ENCODE results near the gene HOXC10. TPM values are rescaled to one million over a fixed set of nuclear protein-coding genes. Genes with fewer than 3 reads are reported as not detected.

Gene HOXC10
- total and polyA plus RNA-seq, 2 experiments from 2014 or later: not detected

GRCh38 chr12:53994009-53994263, 9.0 kb downstream of the HOXC10 start (continued):
- TF ChIP-seq, protein P1, sequence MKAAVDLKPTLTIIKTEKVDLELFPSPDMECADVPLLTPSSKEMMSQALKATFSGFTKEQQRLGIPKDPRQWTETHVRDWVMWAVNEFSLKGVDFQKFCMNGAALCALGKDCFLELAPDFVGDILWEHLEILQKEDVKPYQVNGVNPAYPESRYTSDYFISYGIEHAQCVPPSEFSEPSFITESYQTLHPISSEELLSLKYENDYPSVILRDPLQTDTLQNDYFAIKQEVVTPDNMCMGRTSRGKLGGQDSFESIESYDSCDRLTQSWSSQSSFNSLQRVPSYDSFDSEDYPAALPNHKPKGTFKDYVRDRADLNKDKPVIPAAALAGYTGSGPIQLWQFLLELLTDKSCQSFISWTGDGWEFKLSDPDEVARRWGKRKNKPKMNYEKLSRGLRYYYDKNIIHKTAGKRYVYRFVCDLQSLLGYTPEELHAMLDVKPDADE (IDR thresholded peaks at IDR 0.05): no peak
- TF ChIP-seq NANOG (IDR thresholded peaks at IDR 0.05; ENCODE audit: borderline replicate concordance) (no peak), EZH2phosphoT487 (IDR thresholded peaks at IDR 0.05; ENCODE audit: unreplicated experiment) (no peak), EZH2 (IDR thresholded peaks at IDR 0.05; ENCODE audit: low read depth, unreplicated experiment) (no peak), CREB1 (CRISPR knock-in tag; IDR thresholded peaks at IDR 0.05; ENCODE audit: low read depth) (no peak)
- TF ChIP-seq, protein P2, sequence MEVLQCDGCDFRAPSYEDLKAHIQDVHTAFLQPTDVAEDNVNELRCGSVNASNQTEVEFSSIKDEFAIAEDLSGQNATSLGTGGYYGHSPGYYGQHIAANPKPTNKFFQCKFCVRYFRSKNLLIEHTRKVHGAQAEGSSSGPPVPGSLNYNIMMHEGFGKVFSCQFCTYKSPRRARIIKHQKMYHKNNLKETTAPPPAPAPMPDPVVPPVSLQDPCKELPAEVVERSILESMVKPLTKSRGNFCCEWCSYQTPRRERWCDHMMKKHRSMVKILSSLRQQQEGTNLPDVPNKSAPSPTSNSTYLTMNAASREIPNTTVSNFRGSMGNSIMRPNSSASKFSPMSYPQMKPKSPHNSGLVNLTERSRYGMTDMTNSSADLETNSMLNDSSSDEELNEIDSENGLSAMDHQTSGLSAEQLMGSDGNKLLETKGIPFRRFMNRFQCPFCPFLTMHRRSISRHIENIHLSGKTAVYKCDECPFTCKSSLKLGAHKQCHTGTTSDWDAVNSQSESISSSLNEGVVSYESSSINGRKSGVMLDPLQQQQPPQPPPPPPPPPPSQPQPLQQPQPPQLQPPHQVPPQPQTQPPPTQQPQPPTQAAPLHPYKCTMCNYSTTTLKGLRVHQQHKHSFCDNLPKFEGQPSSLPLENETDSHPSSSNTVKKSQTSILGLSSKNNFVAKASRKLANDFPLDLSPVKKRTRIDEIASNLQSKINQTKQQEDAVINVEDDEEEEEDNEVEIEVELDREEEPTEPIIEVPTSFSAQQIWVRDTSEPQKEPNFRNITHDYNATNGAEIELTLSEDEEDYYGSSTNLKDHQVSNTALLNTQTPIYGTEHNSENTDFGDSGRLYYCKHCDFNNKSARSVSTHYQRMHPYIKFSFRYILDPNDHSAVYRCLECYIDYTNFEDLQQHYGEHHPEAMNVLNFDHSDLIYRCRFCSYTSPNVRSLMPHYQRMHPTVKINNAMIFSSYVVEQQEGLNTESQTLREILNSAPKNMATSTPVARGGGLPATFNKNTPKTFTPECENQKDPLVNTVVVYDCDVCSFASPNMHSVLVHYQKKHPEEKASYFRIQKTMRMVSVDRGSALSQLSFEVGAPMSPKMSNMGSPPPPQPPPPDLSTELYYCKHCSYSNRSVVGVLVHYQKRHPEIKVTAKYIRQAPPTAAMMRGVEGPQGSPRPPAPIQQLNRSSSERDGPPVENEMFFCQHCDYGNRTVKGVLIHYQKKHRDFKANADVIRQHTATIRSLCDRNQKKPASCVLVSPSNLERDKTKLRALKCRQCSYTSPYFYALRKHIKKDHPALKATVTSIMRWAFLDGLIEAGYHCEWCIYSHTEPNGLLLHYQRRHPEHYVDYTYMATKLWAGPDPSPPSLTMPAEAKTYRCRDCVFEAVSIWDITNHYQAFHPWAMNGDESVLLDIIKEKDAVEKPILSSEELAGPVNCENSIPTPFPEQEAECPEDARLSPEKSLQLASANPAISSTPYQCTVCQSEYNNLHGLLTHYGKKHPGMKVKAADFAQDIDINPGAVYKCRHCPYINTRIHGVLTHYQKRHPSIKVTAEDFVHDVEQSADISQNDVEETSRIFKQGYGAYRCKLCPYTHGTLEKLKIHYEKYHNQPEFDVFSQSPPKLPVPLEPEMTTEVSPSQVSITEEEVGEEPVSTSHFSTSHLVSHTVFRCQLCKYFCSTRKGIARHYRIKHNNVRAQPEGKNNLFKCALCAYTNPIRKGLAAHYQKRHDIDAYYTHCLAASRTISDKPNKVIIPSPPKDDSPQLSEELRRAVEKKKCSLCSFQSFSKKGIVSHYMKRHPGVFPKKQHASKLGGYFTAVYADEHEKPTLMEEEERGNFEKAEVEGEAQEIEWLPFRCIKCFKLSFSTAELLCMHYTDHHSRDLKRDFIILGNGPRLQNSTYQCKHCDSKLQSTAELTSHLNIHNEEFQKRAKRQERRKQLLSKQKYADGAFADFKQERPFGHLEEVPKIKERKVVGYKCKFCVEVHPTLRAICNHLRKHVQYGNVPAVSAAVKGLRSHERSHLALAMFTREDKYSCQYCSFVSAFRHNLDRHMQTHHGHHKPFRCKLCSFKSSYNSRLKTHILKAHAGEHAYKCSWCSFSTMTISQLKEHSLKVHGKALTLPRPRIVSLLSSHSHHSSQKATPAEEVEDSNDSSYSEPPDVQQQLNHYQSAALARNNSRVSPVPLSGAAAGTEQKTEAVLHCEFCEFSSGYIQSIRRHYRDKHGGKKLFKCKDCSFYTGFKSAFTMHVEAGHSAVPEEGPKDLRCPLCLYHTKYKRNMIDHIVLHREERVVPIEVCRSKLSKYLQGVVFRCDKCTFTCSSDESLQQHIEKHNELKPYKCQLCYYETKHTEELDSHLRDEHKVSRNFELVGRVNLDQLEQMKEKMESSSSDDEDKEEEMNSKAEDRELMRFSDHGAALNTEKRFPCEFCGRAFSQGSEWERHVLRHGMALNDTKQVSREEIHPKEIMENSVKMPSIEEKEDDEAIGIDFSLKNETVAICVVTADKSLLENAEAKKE (CRISPR knock-in tag; IDR thresholded peaks at IDR 0.05): no peak

DNA sequence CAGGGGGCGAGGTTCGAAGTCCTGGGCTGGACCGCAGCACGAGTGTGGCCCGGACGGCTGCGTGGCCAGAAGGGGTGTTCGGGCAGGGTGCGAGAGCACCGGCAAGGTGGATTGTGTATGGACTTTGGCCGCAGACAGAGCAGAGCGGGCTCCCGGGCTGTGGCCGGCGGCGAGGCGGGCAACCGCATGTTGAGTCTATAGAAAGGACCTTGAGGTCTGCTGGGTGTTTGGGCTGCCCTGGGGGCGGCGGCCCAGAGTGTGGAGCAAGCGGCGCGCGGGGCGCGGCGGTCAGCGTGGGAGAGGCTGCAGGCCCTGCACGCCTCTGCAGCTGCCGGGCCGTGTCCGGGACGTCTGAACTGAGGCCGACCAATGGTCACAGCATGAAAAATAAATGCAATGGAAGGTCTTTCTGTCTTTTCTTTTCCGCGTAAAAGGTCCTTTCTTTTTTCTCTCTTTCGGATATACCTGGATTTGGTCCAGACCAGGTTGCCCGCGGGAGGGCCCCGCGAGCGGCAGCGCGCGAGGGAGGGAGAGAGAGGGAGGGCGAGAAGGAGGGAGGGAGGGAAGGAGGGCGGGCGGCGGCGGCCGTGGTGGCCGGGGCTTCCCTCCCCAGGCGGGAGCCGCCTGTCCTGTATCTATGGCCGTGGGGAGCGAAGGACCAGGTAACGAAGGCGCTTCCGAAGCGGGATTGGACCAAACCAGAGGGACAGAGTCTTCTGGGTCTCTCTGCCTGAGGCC, 9.5 kb downstream of the HOXC10 start:
- no peaks in the 10 kb centered on the region for H3K36me3 ChIP-seq (ENCODE audit: insufficient read depth)
- H3K4me1 Mint-ChIP-seq: peaks cover 52% of the 10 kb centered on the region
- H3F3A ChIP-seq (replicated peaks; ENCODE audit: low read depth): peaks cover 46% of the 10 kb centered on the region
- no peaks in the 10 kb centered on the region for H3K79me2 ChIP-seq (replicated peaks; ENCODE audit: insufficient read depth)
- peaks cover 100% of the 10 kb centered on the region for H3K27me3 Mint-ChIP-seq (ENCODE audit: insufficient read depth, low read depth, poor library complexity)
- no peaks in the 10 kb centered on the region for H3K9me2 ChIP-seq (ENCODE audit: insufficient read depth)
- TF ChIP-seq EZH2phosphoT487 (IDR thresholded peaks at IDR 0.05; ENCODE audit: unreplicated experiment) (peak; percentile 89), EZH2 (IDR thresholded peaks at IDR 0.05; ENCODE audit: low read depth, unreplicated experiment) (peak; percentile 98)
- TF ChIP-seq, protein P2 (CRISPR knock-in tag; IDR thresholded peaks at IDR 0.05): no peak
- no peak overlapping the region for H2AFZ ChIP-seq
- H3K4me3 ChIP-seq: peak overlapping the region; percentile 51
- peak overlapping the region; percentile 63 for H3K4me3 Mint-ChIP-seq
- peaks cover 3% of the 10 kb centered on the region; the same call in 2 of the 3 replicates for H3K9me3 Mint-ChIP-seq
- DNase-seq (ENCODE audit: low spot score) (peak; percentile 51), ATAC-seq (peak; percentile 10)
- H3K27ac ChIP-seq (ENCODE audit: low read depth): no peak overlapping the region
- peaks cover 100% of the 10 kb centered on the region for H3K27me3 ChIP-seq (ENCODE audit: insufficient read depth)
- H3K4me1 ChIP-seq (ENCODE audit: insufficient read depth): peaks cover 42% of the 10 kb centered on the region
- peak overlapping the region; percentile 81 for H3K4me2 ChIP-seq
- H4K20me1 ChIP-seq (replicated peaks; ENCODE audit: insufficient read depth): peaks cover 23% of the 10 kb centered on the region
- no peaks in the 10 kb centered on the region; the same call in 2 of the 3 replicates for H3K36me3 Mint-ChIP-seq (ENCODE audit: low read depth)
- H3K27ac Mint-ChIP-seq: no peak overlapping the region

Data from GM23338 (cell line).